OCI-LY3 (cell line): Measurements from ENCODE around the gene MSI2.

Experiments used
- EZH2phosphoT487 ChIP-seq: fragments of 200-600 bp; shearing (Covaris generic); IDR thresholded peaks from 2 replicates; pipeline ENCODE4 v1.6.1; 2018; ENCODE audit warnings: antibody characterized with exemption, mixed run types, low read depth
- TF ChIP-seq, protein P1 (sequence below): fragments of 200-600, 300-600 bp; sonication (generic); IDR thresholded peaks from 2 replicates; pipeline ENCODE4 v1.5.1; 2014; ENCODE audit warnings: antibody characterized with exemption, low read length, low read depth

DNA sequence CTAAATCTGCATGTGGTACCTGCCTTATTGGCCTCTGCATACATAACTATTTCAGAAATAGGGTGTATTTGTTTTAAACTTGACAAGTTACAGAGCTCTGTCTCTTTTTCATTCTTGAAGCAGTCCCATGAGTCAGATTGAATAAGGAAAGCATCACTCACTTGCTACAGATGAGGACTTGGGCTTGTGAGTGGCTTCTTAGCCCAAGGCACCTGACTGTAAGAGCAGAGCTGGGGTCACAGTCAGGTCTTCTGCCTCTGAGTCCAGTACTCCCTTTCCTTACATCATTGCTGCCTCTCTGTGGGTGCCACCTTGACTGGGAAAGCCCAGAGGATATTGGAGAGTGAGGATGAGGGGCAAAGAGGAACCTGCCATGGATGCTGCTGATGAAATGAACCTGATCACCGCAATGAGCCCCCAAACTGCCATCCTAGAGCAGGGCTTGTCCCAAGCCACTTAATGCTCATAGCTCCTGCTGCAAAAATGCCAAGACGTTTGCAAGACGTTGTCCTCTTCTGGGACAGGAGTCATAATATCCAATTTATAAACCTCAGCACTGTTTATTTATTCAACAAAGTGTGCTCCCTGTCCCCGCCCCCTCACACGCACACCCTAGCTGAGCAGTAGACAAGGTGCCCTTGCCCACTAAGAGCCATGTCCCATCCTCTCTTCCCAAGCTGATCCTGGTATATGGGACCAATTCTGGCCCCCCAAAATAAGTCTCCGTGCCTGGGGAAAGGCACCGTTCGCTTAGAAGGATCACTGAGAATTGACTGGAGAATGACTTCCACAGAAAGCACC, 414.6 kb downstream of the MSI2 start:
- TF ChIP-seq, protein P1, sequence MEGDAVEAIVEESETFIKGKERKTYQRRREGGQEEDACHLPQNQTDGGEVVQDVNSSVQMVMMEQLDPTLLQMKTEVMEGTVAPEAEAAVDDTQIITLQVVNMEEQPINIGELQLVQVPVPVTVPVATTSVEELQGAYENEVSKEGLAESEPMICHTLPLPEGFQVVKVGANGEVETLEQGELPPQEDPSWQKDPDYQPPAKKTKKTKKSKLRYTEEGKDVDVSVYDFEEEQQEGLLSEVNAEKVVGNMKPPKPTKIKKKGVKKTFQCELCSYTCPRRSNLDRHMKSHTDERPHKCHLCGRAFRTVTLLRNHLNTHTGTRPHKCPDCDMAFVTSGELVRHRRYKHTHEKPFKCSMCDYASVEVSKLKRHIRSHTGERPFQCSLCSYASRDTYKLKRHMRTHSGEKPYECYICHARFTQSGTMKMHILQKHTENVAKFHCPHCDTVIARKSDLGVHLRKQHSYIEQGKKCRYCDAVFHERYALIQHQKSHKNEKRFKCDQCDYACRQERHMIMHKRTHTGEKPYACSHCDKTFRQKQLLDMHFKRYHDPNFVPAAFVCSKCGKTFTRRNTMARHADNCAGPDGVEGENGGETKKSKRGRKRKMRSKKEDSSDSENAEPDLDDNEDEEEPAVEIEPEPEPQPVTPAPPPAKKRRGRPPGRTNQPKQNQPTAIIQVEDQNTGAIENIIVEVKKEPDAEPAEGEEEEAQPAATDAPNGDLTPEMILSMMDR = no peak
- no peak for TF ChIP-seq EZH2phosphoT487
